ENCODE measurements around the gene ATP8A1. TPM values are rescaled to one million over a fixed set of nuclear protein-coding genes. Genes with fewer than 3 reads are reported as not detected.

The ATP8A1 gene
- total and polyA plus RNA-seq, 4 donors: 39.0 to 247 (median 83.1) TPM

DNA sequence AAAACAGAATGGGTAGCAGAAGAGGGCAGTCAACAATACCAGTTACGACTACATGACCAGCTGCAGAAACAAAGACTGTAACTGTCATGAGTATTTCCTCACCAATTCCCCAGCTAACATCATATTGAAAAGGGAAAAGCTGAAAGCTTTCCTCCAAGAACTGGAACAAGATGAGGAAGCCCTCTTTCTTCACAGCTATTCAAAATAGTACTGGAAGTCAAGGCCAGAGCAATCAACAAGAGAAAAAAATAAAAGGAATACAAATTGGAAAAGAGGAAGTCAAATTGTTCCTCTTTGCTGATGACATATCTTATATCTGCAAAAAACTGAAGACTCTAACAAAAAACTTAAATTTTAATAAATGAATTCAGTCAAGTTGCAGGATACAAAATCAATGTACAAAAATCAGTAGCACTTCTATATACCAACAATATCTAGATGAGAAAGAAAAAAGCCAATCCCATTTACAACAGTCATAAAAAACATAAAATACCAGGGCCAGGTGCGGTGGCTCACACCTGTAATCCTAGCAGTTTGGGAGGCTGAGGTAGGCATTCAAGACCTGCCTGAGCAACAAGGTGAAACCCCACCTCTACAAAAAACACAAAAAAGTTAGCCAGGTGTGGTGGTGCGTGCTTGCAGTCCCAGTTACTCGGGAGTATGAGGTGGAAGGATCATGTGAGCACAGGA lies 125.4 kb downstream of the ATP8A1 start:
- Histone ChIP-seq H3K27ac (ENCODE audit: low read depth, low read length) (no peak overlapping the region), H3K27me3 (ENCODE audit: control insufficient read depth, insufficient read depth, low read length) (no peaks in the 10 kb centered on the region), H3K36me3 (ENCODE audit: control insufficient read depth, insufficient read depth, low read length) (peaks cover 17% of the 10 kb centered on the region), H3K9me3 (ENCODE audit: control insufficient read depth, insufficient read depth, low read length) (no peaks in the 10 kb centered on the region), H3K4me3 (ENCODE audit: low read depth, low read length) (no peak overlapping the region), H3K4me1 (ENCODE audit: control insufficient read depth, insufficient read depth, low read length) (no peaks in the 10 kb centered on the region)
- no peak for DNase-seq (ENCODE audit: low read depth in 4 of 6, low spot score in 6 of 6)
- no CpG with 5 or more reads among the region's 4 CpGs for WGBS (ENCODE audit: insufficient coverage)

DNA sequence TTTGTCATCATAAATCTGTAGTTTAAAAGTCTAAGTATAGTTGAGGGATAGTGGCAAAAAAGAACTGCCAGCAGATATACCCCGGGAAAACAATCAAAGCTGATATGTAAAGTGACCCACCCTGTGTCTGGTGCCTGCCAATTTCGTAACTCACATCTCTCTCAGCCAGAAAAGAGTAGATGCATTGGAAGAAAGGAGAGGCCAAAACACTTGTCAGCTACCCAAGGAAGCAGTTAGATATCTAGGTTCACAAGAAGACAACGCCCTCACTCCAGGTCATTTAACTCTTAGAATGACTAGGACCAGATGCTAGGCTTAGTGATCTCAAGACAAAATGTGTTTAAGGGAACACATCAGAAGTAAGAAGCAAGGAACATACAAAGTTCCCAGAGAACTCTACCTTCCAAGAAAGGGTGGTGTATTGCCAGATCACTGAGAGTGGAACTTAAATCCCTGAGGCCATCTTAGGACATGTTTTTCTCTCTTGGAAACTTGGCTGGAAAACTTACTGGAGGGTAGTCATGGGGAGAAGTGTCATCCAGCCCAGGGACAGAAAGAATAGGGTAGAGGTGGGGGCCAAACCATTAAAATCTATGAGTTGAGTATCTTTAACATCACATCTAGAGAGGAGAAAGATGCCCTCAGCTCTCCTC lies 133.7 kb downstream of the ATP8A1 start:
- no peak overlapping the region for H3K27ac ChIP-seq (ENCODE audit: low read depth, low read length)
- DNase-seq (ENCODE audit: low read depth in 4 of 6, low spot score in 6 of 6): no peak
- H3K27me3 ChIP-seq (ENCODE audit: control insufficient read depth, insufficient read depth, low read length): no peaks in the 10 kb centered on the region
- WGBS (ENCODE audit: insufficient coverage): no CpG with 5 or more reads among the region's 3 CpGs
- H3K36me3 ChIP-seq (ENCODE audit: control insufficient read depth, insufficient read depth, low read length): no peaks in the 10 kb centered on the region
- H3K4me1 ChIP-seq (ENCODE audit: control insufficient read depth, insufficient read depth, low read length): no peaks in the 10 kb centered on the region
- H3K4me3 ChIP-seq (ENCODE audit: low read depth, low read length): no peak overlapping the region
- H3K9me3 ChIP-seq (ENCODE audit: control insufficient read depth, insufficient read depth, low read length): no peaks in the 10 kb centered on the region

DNA sequence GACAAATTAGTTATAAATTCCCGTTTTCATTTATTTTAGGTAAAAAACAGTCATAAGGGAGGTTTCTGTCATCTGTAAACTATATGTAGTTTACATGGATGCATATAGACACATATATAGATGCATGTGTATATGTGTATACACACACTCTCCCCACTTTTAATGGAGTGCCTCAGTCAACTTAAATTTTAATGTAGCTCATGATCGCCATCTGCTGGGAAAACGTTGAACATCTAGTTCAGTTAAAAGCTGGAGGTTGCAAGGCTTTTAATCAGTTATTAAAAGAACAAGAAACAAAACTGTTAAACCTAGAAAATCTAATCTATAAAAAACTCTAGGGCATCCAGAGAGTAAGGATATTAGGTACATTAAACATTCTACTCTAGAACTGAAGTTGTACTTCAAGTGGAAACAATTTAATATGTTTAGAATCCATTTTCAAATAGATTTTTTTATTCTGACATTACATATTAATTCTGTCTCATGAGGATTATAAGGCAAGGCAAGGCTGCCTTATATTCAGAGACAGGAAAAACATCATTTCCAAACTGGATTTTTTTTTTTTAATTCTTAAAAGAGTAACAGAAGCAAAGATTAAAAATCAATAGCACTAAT lies 137.0 kb downstream of the ATP8A1 start:
- Histone ChIP-seq H3K4me3 (ENCODE audit: low read depth, low read length) (no peak overlapping the region), H3K9me3 (ENCODE audit: control insufficient read depth, insufficient read depth, low read length) (no peaks in the 10 kb centered on the region), H3K36me3 (ENCODE audit: control insufficient read depth, insufficient read depth, low read length) (no peaks in the 10 kb centered on the region), H3K27me3 (ENCODE audit: control insufficient read depth, insufficient read depth, low read length) (no peaks in the 10 kb centered on the region), H3K27ac (ENCODE audit: low read depth, low read length) (no peak overlapping the region), H3K4me1 (ENCODE audit: control insufficient read depth, insufficient read depth, low read length) (no peaks in the 10 kb centered on the region)
- DNase-seq (ENCODE audit: low read depth in 4 of 6, low spot score in 6 of 6): peak; percentile 43 to 93 (median 65)
- WGBS (ENCODE audit: insufficient coverage): no CpG with 5 or more reads among the region's 3 CpGs

DNA sequence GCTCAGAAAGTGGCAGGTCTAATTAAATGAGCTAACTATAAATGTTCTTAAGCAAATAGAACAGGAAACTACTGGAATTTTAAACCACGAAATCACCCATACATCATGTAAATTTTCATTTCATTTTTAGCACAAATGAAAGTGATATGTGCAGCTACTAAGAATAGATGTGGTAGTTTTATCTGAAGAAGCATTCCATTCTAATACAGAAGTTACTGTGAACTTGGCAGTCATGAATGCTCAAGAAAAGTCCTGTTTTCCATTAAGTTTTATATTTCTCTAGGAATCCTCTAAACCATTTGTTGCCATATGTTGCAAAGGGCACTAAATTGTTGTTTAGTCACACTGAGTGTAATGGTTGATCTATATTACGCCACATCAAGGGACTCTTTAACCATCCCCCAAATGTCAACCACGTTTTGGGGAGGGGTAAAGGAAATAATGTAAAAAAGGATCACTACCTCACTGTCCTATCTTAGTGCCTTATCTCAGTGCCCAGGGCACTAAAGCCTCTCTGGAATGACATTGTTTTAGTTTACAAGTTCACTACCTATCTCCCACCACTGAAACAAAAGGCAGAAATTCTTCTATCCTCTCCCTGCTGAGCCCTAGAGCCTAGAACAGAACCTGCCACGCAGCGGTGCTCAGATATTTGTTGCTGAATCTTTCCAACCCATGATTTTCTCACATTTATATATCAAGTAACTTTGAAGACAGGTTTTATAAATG lies 141.6 kb downstream of the ATP8A1 start:
- H3K36me3 ChIP-seq (ENCODE audit: control insufficient read depth, insufficient read depth, low read length): no peaks in the 10 kb centered on the region
- no peaks in the 10 kb centered on the region for H3K27me3 ChIP-seq (ENCODE audit: control insufficient read depth, insufficient read depth, low read length)
- WGBS (ENCODE audit: insufficient coverage): no CpG with 5 or more reads among the region's 5 CpGs
- H3K4me1 ChIP-seq (ENCODE audit: control insufficient read depth, insufficient read depth, low read length): no peaks in the 10 kb centered on the region
- no peak overlapping the region for H3K27ac ChIP-seq (ENCODE audit: low read depth, low read length)
- no peak for DNase-seq (ENCODE audit: low read depth in 4 of 6, low spot score in 6 of 6)
- H3K9me3 ChIP-seq (ENCODE audit: control insufficient read depth, insufficient read depth, low read length): no peaks in the 10 kb centered on the region
- H3K4me3 ChIP-seq (ENCODE audit: low read depth, low read length): no peak overlapping the region

DNA sequence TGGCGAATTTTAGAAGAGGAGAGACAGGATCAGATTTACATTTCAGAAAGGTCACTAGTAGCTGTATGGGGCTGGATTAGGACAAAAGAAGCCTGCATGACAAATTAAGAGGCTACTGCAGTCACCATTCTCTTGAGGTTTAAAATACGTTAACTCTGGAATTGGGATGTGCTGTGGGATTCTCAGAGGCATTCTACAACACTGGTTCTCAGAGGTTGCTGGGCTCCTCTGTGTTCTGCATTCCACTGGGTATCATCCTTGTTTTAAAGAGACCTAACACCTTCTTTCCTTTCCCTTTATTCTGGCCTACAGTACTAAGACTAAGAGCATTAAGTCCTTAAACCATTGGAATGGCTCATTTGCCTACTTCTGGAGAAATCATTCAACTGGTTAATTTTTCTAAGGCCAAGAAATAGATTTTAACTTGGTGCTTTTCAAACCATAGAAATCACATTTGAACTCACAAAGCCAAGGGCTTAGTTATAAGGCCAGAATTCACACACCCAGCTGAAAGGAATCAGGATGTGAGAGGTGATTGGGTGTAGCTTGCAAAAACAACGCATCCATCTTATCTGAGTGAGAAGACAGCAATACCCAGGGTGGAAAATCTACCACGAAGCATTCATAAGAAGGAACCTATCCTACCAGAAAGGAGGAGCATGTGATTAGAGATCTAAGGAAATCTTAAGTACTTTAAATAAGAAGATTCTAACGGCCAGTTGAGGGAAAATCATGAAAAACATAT lies 143.0 kb downstream of the ATP8A1 start:
- Histone ChIP-seq H3K27ac (ENCODE audit: low read depth, low read length) (no peak overlapping the region), H3K4me3 (ENCODE audit: low read depth, low read length) (no peak overlapping the region), H3K27me3 (ENCODE audit: control insufficient read depth, insufficient read depth, low read length) (no peaks in the 10 kb centered on the region), H3K36me3 (ENCODE audit: control insufficient read depth, insufficient read depth, low read length) (no peaks in the 10 kb centered on the region), H3K4me1 (ENCODE audit: control insufficient read depth, insufficient read depth, low read length) (no peaks in the 10 kb centered on the region), H3K9me3 (ENCODE audit: control insufficient read depth, insufficient read depth, low read length) (no peaks in the 10 kb centered on the region)
- 83% methylated on average over 2 of the region's 5 CpGs for WGBS (ENCODE audit: insufficient coverage)
- no peak for DNase-seq (ENCODE audit: low read depth in 4 of 6, low spot score in 6 of 6)

DNA sequence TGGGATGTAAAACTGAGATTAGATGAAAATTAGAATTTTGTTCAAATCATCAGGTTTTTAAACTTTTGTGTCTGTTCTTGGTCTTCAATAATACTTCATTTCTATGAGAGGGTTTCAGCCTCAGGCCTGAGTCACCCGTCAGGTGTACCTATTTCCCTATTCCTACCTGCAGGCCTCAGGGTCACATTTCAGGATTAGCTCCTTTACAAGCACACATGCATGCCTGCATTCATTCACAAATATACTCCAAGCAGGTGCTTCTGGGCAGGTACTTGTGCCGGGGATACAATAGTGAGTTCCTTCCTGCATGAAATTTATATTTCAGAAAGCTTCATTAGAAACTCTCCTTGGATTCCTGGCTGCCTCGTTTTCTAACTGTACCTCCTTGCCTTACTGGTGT lies 144.7 kb downstream of the ATP8A1 start:
- DNase-seq (ENCODE audit: low read depth in 4 of 6, low spot score in 6 of 6): no peak
- H3K36me3 ChIP-seq (ENCODE audit: control insufficient read depth, insufficient read depth, low read length): no peaks in the 10 kb centered on the region
- 64% methylated on average over 2 of the region's 3 CpGs for WGBS (ENCODE audit: insufficient coverage)
- no peaks in the 10 kb centered on the region for H3K9me3 ChIP-seq (ENCODE audit: control insufficient read depth, insufficient read depth, low read length)
- no peak overlapping the region for H3K27ac ChIP-seq (ENCODE audit: low read depth, low read length)
- no peaks in the 10 kb centered on the region for H3K27me3 ChIP-seq (ENCODE audit: control insufficient read depth, insufficient read depth, low read length)
- H3K4me3 ChIP-seq (ENCODE audit: low read depth, low read length): no peak overlapping the region
- H3K4me1 ChIP-seq (ENCODE audit: control insufficient read depth, insufficient read depth, low read length): no peaks in the 10 kb centered on the region

DNA sequence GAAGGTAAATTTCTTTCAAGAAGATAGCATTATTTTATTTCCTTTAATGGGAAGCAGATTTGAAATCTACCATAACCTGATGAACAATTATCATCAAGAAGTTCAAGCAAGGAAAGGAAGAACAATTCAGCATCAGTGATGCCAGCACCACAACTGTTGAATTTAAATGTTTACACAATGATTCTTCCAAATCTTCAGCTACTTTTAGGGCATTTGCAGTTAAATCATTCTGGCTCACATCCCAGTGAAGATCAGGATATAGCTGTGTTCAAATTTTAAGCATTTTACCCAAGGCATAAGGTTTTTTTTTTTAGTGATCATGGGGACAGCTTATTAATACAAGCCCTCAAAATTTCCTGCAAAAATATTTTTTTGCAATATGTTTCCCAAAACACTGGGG lies 146.7 kb downstream of the ATP8A1 start:
- H3K27ac ChIP-seq (ENCODE audit: low read depth, low read length): no peak overlapping the region
- H3K9me3 ChIP-seq (ENCODE audit: control insufficient read depth, insufficient read depth, low read length): no peaks in the 10 kb centered on the region
- H3K27me3 ChIP-seq (ENCODE audit: control insufficient read depth, insufficient read depth, low read length): no peaks in the 10 kb centered on the region
- no peak overlapping the region for H3K4me3 ChIP-seq (ENCODE audit: low read depth, low read length)
- no peaks in the 10 kb centered on the region for H3K4me1 ChIP-seq (ENCODE audit: control insufficient read depth, insufficient read depth, low read length)
- DNase-seq (ENCODE audit: low read depth in 4 of 6, low spot score in 6 of 6): no peak
- H3K36me3 ChIP-seq (ENCODE audit: control insufficient read depth, insufficient read depth, low read length): peaks cover 2% of the 10 kb centered on the region

DNA sequence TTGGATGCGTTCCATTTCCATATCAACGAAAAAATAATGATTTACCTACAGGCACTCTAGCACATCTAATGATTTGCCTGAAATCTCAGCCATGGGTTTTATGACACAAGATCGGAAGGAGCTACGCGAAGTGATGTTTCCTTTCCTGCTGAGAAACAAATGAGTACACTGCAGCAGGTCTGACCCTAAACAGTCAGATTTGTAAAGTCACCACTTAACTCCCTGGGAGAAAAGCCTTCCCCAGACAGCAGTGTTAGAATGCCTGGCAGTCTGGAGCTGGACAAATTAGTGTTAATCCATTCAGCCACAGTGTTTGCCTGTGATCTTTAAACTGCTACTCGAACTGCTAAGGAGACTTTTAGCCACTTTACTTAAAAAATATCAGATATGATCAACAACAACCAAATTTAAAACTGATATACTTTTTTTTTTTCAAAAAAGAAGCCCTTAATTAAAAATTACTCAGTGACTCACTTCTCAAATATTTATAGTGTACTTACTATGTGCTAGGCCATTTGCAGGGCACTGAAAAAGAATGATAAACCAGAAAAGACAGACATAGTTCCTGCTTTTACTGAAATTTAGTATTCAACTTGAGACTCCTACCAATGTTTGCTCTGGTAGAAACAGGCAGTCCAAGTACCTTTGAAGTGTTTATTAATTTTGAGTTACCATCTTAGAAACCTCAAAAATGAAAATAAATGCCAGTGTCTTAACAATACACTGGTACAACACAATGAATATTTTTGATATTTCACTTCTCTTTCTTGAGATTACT lies 155.1 kb downstream of the ATP8A1 start:
- H3K9me3 ChIP-seq (ENCODE audit: control insufficient read depth, insufficient read depth, low read length): no peaks in the 10 kb centered on the region
- peaks cover 2% of the 10 kb centered on the region for H3K36me3 ChIP-seq (ENCODE audit: control insufficient read depth, insufficient read depth, low read length)
- H3K4me3 ChIP-seq (ENCODE audit: low read depth, low read length): no peak overlapping the region
- H3K27ac ChIP-seq (ENCODE audit: low read depth, low read length): no peak overlapping the region
- DNase-seq (ENCODE audit: low read depth in 4 of 6, low spot score in 6 of 6): peak in 4 of 6 donors; percentile 24 to 85 (median 34)
- WGBS (ENCODE audit: insufficient coverage): 24% methylated on average over 3 of the region's 6 CpGs
- H3K27me3 ChIP-seq (ENCODE audit: control insufficient read depth, insufficient read depth, low read length): no peaks in the 10 kb centered on the region
- H3K4me1 ChIP-seq (ENCODE audit: control insufficient read depth, insufficient read depth, low read length): no peaks in the 10 kb centered on the region

DNA sequence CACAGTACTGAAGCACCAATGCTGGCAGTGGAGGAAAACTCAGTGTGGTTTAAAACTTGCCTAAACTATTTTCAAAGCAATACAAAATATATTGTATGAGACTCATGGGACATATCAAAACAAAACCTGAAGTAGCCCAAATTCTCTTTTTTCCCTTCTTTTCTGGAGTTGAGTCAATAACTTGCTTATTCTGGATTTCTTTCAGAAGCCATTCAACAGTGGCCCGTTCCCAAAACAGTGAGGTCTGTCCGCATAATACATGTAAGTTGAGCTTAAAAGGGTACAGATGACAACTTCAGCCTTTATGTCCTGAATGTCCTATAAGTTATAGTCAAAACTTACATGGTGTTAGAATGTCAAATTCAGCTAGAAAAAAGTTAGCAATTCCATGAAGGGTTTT lies 158.9 kb downstream of the ATP8A1 start:
- WGBS (ENCODE audit: insufficient coverage): no CpG with 5 or more reads among the region's 2 CpGs
- Histone ChIP-seq H3K36me3 (ENCODE audit: control insufficient read depth, insufficient read depth, low read length) (no peaks in the 10 kb centered on the region), H3K27me3 (ENCODE audit: control insufficient read depth, insufficient read depth, low read length) (no peaks in the 10 kb centered on the region), H3K4me3 (ENCODE audit: low read depth, low read length) (no peak overlapping the region), H3K9me3 (ENCODE audit: control insufficient read depth, insufficient read depth, low read length) (no peaks in the 10 kb centered on the region), H3K27ac (ENCODE audit: low read depth, low read length) (no peak overlapping the region), H3K4me1 (ENCODE audit: control insufficient read depth, insufficient read depth, low read length) (no peaks in the 10 kb centered on the region)
- DNase-seq (ENCODE audit: low read depth in 4 of 6, low spot score in 6 of 6): no peak

All from spinal cord (tissue), 10 donors.